ENCODE data around the gene HAUS7.

HAUS7 gene

DNA sequence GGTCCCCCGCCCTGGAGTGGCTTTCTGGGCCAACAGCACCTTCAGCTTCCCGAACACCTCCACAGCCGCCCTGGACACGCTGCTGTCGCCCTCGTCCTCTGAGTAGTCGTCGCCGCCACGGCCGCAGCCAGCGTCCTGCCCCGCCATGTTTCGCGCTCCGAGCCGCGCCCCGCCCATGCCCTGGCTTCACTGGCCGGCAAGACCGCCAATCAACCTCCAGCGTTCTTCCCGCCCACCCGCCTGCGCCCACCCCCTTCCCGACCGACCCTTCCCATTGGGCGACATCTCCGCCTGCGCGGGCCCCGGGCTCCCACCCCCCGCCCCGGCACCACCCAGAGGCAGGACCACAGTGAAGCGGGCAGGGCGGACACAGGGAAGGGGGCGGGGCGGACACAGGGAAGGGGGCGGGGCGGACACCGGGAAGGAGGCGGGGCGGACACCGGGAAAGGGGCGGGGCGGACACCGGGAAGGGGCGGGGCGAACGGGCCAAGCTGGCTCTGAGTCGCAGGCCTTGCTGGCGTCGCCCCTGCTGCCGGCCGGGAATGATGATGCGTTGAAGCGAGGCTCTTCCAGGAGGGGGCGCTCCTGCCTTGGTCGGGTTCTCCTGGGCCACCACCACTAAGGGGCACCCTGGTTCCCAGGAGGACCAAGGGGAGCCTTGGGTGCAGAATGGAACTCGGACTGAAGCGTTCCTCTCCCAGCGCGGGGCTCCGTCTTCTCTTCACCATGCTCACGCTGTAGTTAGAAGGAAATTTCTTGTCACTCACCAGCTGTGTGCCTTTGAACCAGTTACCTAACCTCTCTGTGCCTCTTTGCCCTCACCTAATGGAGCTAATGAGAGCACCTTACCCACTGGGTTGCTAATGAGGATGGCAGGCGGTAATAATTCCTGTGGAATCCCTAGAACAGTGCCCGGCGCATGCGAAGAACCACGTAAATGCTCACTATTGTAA lies at the start of gene HAUS7:
Gene HAUS7 (minus strand): TSS at position 166 of the 953 bp plus-strand sequence. CDS start 19 bp downstream, at position 147.
- H3K9ac ChIP-seq (ENCODE audit: low read length) = peak within 1 kb of the TSS; percentile 78
- no peaks in the 10 kb centered on the region for H3K36me3 ChIP-seq (ENCODE audit: control insufficient read depth, insufficient read depth, low read length, severe bottlenecking)
- peak; percentile 92 for DNase-seq (ENCODE audit: low read depth)
- peak within 1 kb of the TSS; percentile 85 for H3K4me3 ChIP-seq (ENCODE audit: low read length)
- peaks cover 7% of the 10 kb centered on the region for H3K4me1 ChIP-seq (ENCODE audit: control insufficient read depth, insufficient read depth, low read length)
- H3K9me3 ChIP-seq (ENCODE audit: control insufficient read depth, low read length) = no peaks in the 10 kb centered on the region
- peaks cover 4% of the 10 kb centered on the region for H3K27me3 ChIP-seq (replicated peaks; ENCODE audit: control insufficient read depth, insufficient read depth, low read length)

GRCh38 chrX:153519569-153520286 lies 49.4 kb upstream of the HAUS7 start:
- peak; percentile 13 for DNase-seq (ENCODE audit: low read depth)
- H3K9me3 ChIP-seq (ENCODE audit: control insufficient read depth, low read length) = no peaks in the 10 kb centered on the region
- no peaks in the 10 kb centered on the region for H3K36me3 ChIP-seq (ENCODE audit: control insufficient read depth, insufficient read depth, low read length, severe bottlenecking)
- no peak overlapping the region for H3K4me3 ChIP-seq (ENCODE audit: low read length)
- no peak overlapping the region for H3K9ac ChIP-seq (ENCODE audit: low read length)
- H3K4me1 ChIP-seq (ENCODE audit: control insufficient read depth, insufficient read depth, low read length) = peaks cover 9% of the 10 kb centered on the region
- H3K27me3 ChIP-seq (replicated peaks; ENCODE audit: control insufficient read depth, insufficient read depth, low read length) = peaks cover 63% of the 10 kb centered on the region

GRCh38 chrX:153517946-153518834 lies 47.8 kb upstream of the HAUS7 start:
- Histone ChIP-seq H3K9me3 (ENCODE audit: control insufficient read depth, low read length) (no peaks in the 10 kb centered on the region), H3K4me1 (ENCODE audit: control insufficient read depth, insufficient read depth, low read length) (peaks cover 9% of the 10 kb centered on the region), H3K9ac (ENCODE audit: low read length) (no peak overlapping the region), H3K4me3 (ENCODE audit: low read length) (no peak overlapping the region), H3K27me3 (replicated peaks; ENCODE audit: control insufficient read depth, insufficient read depth, low read length) (peaks cover 61% of the 10 kb centered on the region), H3K36me3 (ENCODE audit: control insufficient read depth, insufficient read depth, low read length, severe bottlenecking) (no peaks in the 10 kb centered on the region)
- no peak for DNase-seq (ENCODE audit: low read depth)

GRCh38 chrX:153517423-153517822 lies 47.0 kb upstream of the HAUS7 start, which contains the start of gene ATP2B3:
ATP2B3 (plus strand) TSS chrX:153517642; CDS start chrX:153536248, 18,606 bp downstream.
- DNase-seq (ENCODE audit: low read depth) = no peak
- Histone ChIP-seq H3K9me3 (ENCODE audit: control insufficient read depth, low read length) (no peaks in the 10 kb centered on the region), H3K27me3 (replicated peaks; ENCODE audit: control insufficient read depth, insufficient read depth, low read length) (peaks cover 56% of the 10 kb centered on the region), H3K4me3 (ENCODE audit: low read length) (no peak within 1 kb of the TSS), H3K4me1 (ENCODE audit: control insufficient read depth, insufficient read depth, low read length) (peaks cover 9% of the 10 kb centered on the region), H3K9ac (ENCODE audit: low read length) (no peak within 1 kb of the TSS), H3K36me3 (ENCODE audit: control insufficient read depth, insufficient read depth, low read length, severe bottlenecking) (no peaks in the 10 kb centered on the region)

DNA sequence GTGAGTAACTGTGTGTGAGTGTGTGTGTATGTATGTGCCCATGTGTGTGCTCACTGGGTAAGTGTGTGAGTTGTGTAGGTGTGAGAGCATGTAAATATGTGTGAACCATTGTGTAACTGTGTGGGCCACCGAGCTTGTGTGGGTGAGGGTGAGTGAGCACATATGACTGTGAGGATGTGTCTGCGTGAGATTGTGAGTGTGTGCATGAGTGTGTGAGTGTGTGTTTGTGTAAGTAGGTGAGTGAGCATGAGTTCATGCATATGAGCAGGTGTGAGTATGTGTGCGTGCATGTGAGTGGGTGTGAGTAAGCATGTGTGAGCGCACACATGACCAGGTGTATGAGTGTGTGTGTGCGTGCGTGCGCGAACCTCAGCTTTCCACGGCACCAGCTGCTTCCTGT lies 45.7 kb upstream of the HAUS7 start:
- peaks cover 6% of the 10 kb centered on the region for H3K4me1 ChIP-seq (ENCODE audit: control insufficient read depth, insufficient read depth, low read length)
- H3K27me3 ChIP-seq (replicated peaks; ENCODE audit: control insufficient read depth, insufficient read depth, low read length) = peaks cover 44% of the 10 kb centered on the region

DNA sequence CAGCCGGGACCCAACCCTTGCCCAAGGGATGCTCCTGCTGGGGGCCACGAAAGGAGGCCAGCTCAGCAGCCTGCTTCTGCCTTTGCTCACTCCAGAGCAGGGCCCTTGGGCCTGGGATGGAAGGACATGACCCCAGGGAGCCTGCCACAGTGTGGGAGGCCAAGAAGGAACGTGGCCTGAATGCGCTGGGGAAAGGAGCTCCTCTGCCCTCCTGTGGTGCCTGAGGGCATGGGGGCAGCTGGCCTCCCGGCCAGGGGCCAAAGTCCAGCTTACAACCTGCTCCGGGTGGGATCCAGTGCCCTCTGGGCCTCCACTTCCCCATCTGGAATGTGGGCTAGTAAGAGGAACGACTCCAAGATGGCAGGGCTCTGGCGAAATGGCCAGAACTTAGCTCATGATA lies 45.1 kb upstream of the HAUS7 start:
- H3K36me3 ChIP-seq (ENCODE audit: control insufficient read depth, insufficient read depth, low read length, severe bottlenecking) = no peaks in the 10 kb centered on the region
- H3K4me1 ChIP-seq (ENCODE audit: control insufficient read depth, insufficient read depth, low read length) = peaks cover 2% of the 10 kb centered on the region
- no peak overlapping the region for H3K4me3 ChIP-seq (ENCODE audit: low read length)
- H3K9ac ChIP-seq (ENCODE audit: low read length) = no peak overlapping the region
- no peak for DNase-seq (ENCODE audit: low read depth)
- H3K27me3 ChIP-seq (replicated peaks; ENCODE audit: control insufficient read depth, insufficient read depth, low read length) = peaks cover 39% of the 10 kb centered on the region
- H3K9me3 ChIP-seq (ENCODE audit: control insufficient read depth, low read length) = no peaks in the 10 kb centered on the region

More for the DNA sequence above, 45.7 kb upstream of the HAUS7 start:
- DNase-seq (ENCODE audit: low read depth) = no peak
- Histone ChIP-seq H3K9me3 (ENCODE audit: control insufficient read depth, low read length) (no peaks in the 10 kb centered on the region), H3K9ac (ENCODE audit: low read length) (no peak overlapping the region), H3K36me3 (ENCODE audit: control insufficient read depth, insufficient read depth, low read length, severe bottlenecking) (no peaks in the 10 kb centered on the region), H3K4me3 (ENCODE audit: low read length) (no peak overlapping the region)

- Histone ChIP-seq H3K9ac (ENCODE audit: low read length) (no peak overlapping the region), H3K9me3 (ENCODE audit: control insufficient read depth, low read length) (no peaks in the 10 kb centered on the region), H3K36me3 (ENCODE audit: control insufficient read depth, insufficient read depth, low read length, severe bottlenecking) (no peaks in the 10 kb centered on the region), H3K27me3 (replicated peaks; ENCODE audit: control insufficient read depth, insufficient read depth, low read length) (peaks cover 35% of the 10 kb centered on the region), H3K4me3 (ENCODE audit: low read length) (no peak overlapping the region), H3K4me1 (ENCODE audit: control insufficient read depth, insufficient read depth, low read length) (no peaks in the 10 kb centered on the region)
- DNase-seq (ENCODE audit: low read depth) = no peak
These were observed 43.9 kb upstream of the HAUS7 start for GRCh38 chrX:153514259-153514658.

GRCh38 chrX:153513265-153513664 lies 42.9 kb upstream of the HAUS7 start:
- H3K9ac ChIP-seq (ENCODE audit: low read length) = no peak overlapping the region
- no peak overlapping the region for H3K4me3 ChIP-seq (ENCODE audit: low read length)
- no peaks in the 10 kb centered on the region for H3K4me1 ChIP-seq (ENCODE audit: control insufficient read depth, insufficient read depth, low read length)
- DNase-seq (ENCODE audit: low read depth) = no peak
- H3K27me3 ChIP-seq (replicated peaks; ENCODE audit: control insufficient read depth, insufficient read depth, low read length) = peaks cover 27% of the 10 kb centered on the region
- no peaks in the 10 kb centered on the region for H3K9me3 ChIP-seq (ENCODE audit: control insufficient read depth, low read length)
- H3K36me3 ChIP-seq (ENCODE audit: control insufficient read depth, insufficient read depth, low read length, severe bottlenecking) = no peaks in the 10 kb centered on the region

DNA sequence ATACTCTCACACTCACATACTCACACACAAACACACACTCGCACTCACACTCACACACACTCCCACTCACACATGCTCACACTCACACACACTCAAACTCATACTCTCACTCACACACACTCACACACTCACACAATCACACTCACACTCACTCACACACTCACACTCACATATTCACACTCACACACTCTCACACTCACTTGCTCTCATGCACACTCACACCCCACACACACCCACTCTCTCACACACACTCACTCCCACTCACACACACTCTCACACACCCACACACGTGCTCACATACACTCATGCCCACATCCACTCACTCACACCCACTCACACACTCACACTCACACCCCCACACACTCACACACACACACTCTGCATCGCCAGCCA lies 42.1 kb upstream of the HAUS7 start:
- Histone ChIP-seq H3K27me3 (replicated peaks; ENCODE audit: control insufficient read depth, insufficient read depth, low read length) (peaks cover 25% of the 10 kb centered on the region), H3K4me3 (ENCODE audit: low read length) (no peak overlapping the region), H3K9me3 (ENCODE audit: control insufficient read depth, low read length) (no peaks in the 10 kb centered on the region), H3K4me1 (ENCODE audit: control insufficient read depth, insufficient read depth, low read length) (no peaks in the 10 kb centered on the region), H3K9ac (ENCODE audit: low read length) (no peak overlapping the region), H3K36me3 (ENCODE audit: control insufficient read depth, insufficient read depth, low read length, severe bottlenecking) (no peaks in the 10 kb centered on the region)
- no peak for DNase-seq (ENCODE audit: low read depth)

DNA sequence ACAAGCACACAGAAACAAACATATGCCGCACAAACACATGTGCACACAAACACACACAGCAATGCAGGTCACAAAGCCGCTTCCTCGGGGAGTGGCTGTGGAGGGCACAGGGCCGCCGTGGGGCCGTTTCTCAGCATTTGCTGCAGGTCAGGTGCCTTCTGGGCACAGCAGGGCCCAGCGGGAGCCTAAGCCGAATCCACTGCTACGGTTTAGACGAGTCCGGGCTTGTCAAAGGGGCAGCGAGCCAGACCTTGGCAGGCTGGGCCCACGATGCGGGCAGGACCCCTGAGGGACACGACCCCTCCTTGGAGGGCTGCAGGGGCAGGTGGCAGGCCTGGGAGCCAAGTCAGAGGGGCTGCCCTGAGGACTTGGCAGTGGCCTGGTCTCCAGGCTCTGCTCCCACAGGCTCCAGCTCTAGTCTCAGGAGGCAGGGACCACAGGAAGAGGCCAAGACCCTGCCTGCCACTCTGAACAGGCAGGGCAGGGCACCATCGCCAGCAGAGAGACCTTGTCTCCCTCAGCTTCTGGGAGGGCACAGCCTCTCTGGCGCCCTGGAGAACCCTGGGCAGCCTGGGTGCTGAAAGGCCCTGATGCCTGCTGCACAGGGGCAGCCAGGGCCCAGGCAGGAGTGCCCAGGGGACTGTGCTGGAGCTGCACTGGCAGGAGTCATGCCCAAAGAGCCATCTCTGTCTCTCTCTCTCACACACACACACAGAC lies 41.6 kb upstream of the HAUS7 start:
- no peaks in the 10 kb centered on the region for H3K9me3 ChIP-seq (ENCODE audit: control insufficient read depth, low read length)
- no peaks in the 10 kb centered on the region for H3K36me3 ChIP-seq (ENCODE audit: control insufficient read depth, insufficient read depth, low read length, severe bottlenecking)
- DNase-seq (ENCODE audit: low read depth) = no peak
- peaks cover 24% of the 10 kb centered on the region for H3K27me3 ChIP-seq (replicated peaks; ENCODE audit: control insufficient read depth, insufficient read depth, low read length)
- no peaks in the 10 kb centered on the region for H3K4me1 ChIP-seq (ENCODE audit: control insufficient read depth, insufficient read depth, low read length)
- H3K9ac ChIP-seq (ENCODE audit: low read length) = no peak overlapping the region
- no peak overlapping the region for H3K4me3 ChIP-seq (ENCODE audit: low read length)

All from adipocyte (in vitro differentiated cells).